Adipose tissue (tissue), 3 donors: ENCODE data around the gene HSPD1. TPM values are rescaled to one million over a fixed set of nuclear protein-coding genes. Genes with fewer than 3 reads are reported as not detected.
"Not testable (repeated sequence)": the region's sequence is repeated elsewhere in the genome, so short reads cannot be mapped to it uniquely, and the experiment has no call there.

Experiments
- H3K27ac ChIP-seq: one replicate; pipeline ENCODE4 v1.5.1; 2013; ENCODE audit warnings: low read depth, low read length
- WGBS, 3 donors: extraction: QIAGEN DNeasy Blood & Tissue Kit; methylation state at CpG; one replicate each; pipeline ENCODE4 v1.1.7; 2013; 5-methylcytosine and 5-hydroxymethylcytosine counted together
- polyA plus RNA-seq, 3 donors: library from polyadenylated mRNA; stranded (reverse); fragments of 200-250 nt; gene quantifications; one replicate each; pipeline ENCODE4 v1.2.3, GENCODE V29; 2013
- donor health status: healthy with polysubstance abuse.
- donor health status: Bipolar disorder and iron deficiency.
- donor health status: healthy.

HSPD1 gene
- polyA plus RNA-seq, 3 donors = 199 to 314 (median 237) TPM

DNA sequence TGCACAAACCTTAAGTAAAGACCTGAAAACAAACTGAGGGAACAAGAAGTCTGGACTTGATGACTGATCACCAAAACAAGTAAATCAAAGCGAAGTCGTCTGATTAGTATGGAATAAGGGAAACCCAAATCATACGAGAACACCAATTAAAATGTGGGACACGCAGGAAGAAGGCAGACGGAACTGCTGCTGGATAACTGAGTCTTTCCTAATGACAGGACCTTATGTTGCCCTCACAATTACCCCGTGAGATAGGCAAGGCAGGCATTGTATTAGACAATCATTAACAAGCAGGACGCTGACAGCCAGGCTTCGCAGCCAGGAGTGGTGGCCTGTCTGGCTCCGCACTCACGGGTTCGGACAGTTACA lies 46.9 kb downstream of the HSPD1 start:
- WGBS, 3 donors = 1 to 4% (median 3%) methylated on average over 11 of the region's 11 CpGs
- H3K27ac ChIP-seq = peak overlapping the region; percentile 78

- not testable (repeated sequence) for H3K27ac ChIP-seq
- WGBS, 3 donors = 82 to 89% (median 82%) methylated on average over 6 of the region's 6 CpGs
Observed at GRCh38 chr2:197450935-197451358, 48.7 kb downstream of the HSPD1 start.

GRCh38 chr2:197450465-197450864 lies 49.2 kb downstream of the HSPD1 start:
- WGBS, 3 donors = 88 to 94% (median 88%) methylated on average over 22 to 25 of the region's 25 CpGs
- no peak overlapping the region for H3K27ac ChIP-seq

- no peak overlapping the region for H3K27ac ChIP-seq
Observed at GRCh38 chr2:197446844-197447243, 52.8 kb downstream of the HSPD1 start.

DNA sequence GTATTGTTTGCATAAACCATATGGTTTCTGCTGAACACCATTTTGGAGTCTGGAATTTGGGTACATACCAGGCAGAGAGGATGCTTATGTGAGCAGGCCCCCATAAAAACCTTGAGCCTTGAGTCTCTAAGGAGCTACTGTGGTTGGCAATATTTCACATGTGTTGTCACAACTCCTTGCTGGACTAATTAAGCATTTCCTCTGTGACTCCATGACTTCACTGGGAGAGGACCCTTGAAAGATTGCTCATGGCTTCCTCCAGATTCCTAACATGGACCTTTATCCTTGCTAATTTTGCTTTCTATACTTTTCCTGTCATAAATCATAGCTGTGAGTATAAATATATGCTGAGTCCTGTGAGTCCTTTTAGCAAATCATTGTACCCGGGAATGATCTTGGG lies 53.9 kb downstream of the HSPD1 start:
- no peak overlapping the region for H3K27ac ChIP-seq
- 72 to 75% (median 72%) methylated on average over 1 of the region's 1 CpG for WGBS, 3 donors

- WGBS, 3 donors = 43 to 70% (median 59%) methylated on average over 5 of the region's 5 CpGs
- no peak overlapping the region for H3K27ac ChIP-seq
Observed at GRCh38 chr2:197442857-197443256, 56.8 kb downstream of the HSPD1 start.

DNA sequence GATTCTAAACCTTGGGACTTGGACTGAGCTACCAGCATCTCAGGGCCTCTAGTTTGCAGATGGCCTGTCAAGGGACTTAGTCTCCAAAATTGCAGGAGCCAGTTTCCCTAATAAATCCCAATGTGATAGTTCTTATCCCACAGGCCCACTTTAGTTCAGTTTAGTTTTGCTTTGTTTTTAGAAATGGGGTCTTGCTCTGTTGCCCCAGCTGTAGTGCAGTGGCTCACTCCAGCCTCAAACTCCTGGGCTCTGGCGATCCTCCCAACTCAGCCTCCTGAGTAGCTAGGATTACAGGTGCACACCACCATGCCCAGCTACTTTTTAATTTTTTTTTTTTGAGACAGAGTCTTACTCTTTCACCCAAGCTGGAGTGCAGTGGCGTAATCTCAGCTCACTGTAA lies 62.3 kb downstream of the HSPD1 start:
- whole genome bisulfite sequencing, 3 donors = 95 to 98% (median 98%) methylated on average over 2 of the region's 2 CpGs
- no peak overlapping the region for H3K27ac ChIP-seq

Other genes starting within 250 kb of the HSPD1 start
- 1 to 10 TPM; 1.3 to 4.2 (median 3.5) TPM for gene ANKRD44, start 189.1 kb downstream of the HSPD1 start, polyA plus RNA-seq
- 100 to 1,000 TPM in 2 of 3 donors, 10 to 100 TPM in 1; 82.5 to 113 (median 109) TPM for gene SF3B1, start 64.8 kb downstream of the HSPD1 start, polyA plus RNA-seq
- 10 to 100 TPM in 2 of 3 donors, 1 to 10 TPM in 1; 8.2 to 39.9 (median 25.4) TPM for gene COQ10B, start 46.3 kb downstream of the HSPD1 start, polyA plus RNA-seq
- 100 to 1,000 TPM in 2 of 3 donors, 10 to 100 TPM in 1; 75.1 to 225 (median 199) TPM for gene HSPE1, start 539 bp upstream of the HSPD1 start, polyA plus RNA-seq
- gene MOB4, start 16.2 kb upstream of the HSPD1 start, polyA plus RNA-seq = 10 to 100 TPM in 2 of 3 donors, 1 to 10 TPM in 1; 9.8 to 26.8 (median 23.5) TPM
- 1 to 10 TPM in 2 of 3 donors, under 1 TPM in 1; 0.90 to 8.0 (median 2.8) TPM for gene RFTN2, start 175.7 kb upstream of the HSPD1 start, polyA plus RNA-seq
- 1 to 10 TPM; 1.2 to 5.6 (median 3.0) TPM for gene MARS2, start 205.5 kb upstream of the HSPD1 start, polyA plus RNA-seq